Loucy (cell line): ENCODE measurements around the gene TRMT11.
"Not testable (repeated sequence)": the region's sequence is repeated elsewhere in the genome, so short reads cannot be mapped to it uniquely, and the experiment has no call there.

Source experiments
- CTCF ChIP-seq: fragments of 200-600 bp; sonication (generic); conservative IDR thresholded peaks from 2 replicates; pipeline ENCODE4 v1.5.1; 2014; ENCODE audit warnings: mild to moderate bottlenecking, antibody characterized with exemption, low read length
- EZH2phosphoT487 ChIP-seq: fragments of 200-600 bp; IDR thresholded peaks from 2 replicates; pipeline ENCODE4 v1.6.1; 2018; ENCODE audit warnings: antibody characterized with exemption, mild to moderate bottlenecking, moderate library complexity, borderline replicate concordance

- not testable (repeated sequence) for TF ChIP-seq CTCF, EZH2phosphoT487
Observed at GRCh38 chr6:125950716-125951115, 35.6 kb upstream of the TRMT11 start.
